ENCODE data around the gene LY6G5C.

The LY6G5C gene

DNA sequence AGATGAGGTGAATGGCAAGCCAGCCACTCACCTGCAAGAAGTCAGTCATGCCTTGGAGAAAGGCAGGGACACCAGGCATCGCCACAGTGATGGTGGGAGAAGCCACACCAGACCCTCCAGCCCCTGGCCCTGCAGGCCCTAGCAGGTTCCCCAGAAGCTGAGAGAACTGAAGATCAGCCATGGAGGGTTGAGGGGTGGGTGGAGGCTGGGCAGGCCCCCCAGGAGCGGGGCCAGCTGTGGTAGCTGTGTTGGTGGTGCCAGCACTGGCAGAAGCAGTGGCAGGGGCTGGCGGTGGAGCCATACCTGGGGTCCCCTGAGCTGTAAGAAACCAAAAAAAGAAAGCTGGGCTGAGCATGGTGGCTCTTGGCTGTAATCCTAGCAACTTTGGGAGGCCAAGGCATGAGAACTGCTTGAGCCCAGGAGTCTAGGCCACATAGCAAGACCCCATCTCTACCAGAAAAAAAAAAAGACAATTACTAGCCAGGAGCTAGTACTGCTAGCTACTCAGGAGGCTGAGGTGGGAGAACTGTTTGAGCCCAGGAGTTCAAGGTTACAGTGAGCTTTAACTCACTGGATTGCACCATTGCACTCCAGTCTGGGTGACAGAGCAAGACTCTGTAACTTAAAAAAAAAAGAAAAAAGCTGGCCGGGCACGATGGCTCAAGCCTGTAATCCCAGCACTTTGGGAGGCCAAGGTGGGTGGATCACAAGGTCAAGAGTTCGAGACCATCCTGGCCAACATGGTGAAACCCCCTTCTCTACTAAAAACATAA is 37.9 kb downstream of the LY6G5C start:
- DNase-seq, result no peak

- DNase-seq, result no peak
These were observed 39.5 kb downstream of the LY6G5C start for GRCh38 chr6:31641370-31641769.

- no peak for DNase-seq
These were observed 40.3 kb downstream of the LY6G5C start for GRCh38 chr6:31640612-31641011.

DNA sequence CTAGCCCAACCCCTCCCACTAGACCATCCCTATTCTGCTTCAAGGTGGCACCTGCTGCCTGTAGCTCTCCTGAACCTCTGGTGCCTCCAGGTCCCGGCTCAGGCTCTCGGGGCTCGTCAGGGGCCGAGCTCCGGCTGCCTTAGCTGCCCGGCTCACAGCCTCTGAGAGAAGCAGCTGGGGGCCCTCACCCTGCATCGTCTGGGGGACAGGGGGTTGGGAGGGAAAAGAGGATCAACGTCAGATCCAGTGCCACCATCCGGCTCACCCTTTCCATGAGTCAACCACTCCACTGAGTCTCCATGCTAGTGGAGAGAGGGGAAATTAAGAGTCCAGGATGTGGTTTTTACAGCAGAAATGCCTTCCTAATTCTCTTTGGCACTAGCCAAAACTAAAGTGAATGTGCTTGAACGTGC is 41.4 kb downstream of the LY6G5C start:
- DNase-seq, result no peak

DNA sequence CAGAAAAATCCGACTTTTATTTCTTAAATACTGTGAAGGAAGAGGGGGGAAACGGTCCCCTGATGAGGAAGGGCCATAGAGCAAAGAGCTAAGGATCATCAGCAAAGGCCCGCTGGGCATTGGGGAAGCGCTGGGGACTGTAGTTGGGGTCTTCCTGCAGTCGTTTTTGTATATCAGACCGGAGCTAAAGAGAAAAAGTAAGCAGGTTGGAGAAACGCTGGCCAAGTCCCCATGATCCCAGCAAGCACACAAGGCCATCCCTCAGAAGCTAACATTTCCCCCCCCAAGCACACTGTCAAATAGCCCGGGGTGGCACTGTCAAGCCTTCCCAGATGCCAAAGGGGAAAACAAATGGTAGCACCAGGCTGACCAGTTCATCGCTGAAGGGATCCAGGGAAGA is 41.8 kb downstream of the LY6G5C start:
- DNase-seq, result no peak

DNA sequence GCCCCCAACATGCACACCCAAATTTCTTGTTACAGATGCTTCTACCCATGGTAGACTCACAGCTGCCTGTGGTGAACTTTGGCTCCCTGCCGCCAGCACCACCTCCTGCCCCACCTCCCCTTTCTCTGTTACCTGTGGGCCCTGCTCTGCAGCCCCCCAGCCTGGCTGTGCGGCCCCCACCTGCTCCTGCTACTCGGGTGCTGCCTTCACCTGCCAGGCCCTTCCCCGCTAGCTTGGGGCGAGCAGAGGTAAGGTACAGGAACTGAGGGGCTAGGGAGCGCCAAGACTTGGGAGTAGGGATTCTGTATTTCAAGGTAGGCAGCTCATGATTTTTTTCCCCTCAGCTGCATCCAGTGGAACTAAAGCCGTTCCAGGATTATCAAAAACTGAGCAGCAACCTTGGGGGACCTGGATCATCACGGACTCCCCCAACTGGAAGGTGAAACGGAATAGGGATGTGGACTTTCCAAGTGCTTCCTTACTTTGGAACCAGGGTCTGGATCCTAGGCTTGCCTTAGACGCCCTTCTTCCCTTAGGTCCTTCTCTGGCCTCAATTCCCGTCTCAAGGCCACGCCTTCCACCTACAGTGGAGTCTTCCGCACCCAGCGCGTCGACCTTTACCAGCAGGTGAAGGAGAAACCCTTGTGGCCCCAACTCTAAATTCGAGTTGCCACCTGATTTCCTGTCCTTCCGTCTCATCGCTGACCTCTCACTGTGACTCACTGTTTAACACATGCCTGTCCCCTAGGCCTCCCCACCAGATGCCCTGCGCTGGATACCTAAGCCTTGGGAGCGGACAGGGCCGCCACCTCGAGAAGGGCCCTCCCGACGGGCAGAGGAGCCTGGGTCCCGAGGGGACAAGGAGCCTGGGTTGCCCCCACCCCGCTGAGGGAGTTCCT is 43.9 kb downstream of the LY6G5C start:
- no peak for DNase-seq

GRCh38 chr6:31634969-31635575 is 45.8 kb downstream of the LY6G5C start:
- DNase-seq, result no peak

DNA sequence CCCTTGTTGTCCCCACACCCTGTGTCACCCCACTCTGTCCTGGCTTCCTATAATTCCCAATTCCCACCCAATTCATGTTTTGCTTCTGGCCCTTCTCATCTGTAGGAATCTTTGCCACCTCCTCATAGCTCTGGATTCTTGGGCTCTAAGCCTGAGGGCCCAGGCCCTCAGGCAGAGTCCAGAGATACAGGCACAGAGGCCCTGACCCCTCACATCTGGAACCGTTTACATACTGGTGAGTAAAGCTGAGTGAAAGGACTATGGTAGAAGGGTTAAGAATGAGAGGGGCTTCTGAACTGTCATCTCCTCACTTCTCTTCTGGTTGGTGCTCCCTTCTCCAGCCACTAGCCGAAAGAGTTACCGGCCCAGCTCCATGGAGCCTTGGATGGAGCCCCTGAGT is 46.7 kb downstream of the LY6G5C start:
- no peak for DNase-seq

DNA sequence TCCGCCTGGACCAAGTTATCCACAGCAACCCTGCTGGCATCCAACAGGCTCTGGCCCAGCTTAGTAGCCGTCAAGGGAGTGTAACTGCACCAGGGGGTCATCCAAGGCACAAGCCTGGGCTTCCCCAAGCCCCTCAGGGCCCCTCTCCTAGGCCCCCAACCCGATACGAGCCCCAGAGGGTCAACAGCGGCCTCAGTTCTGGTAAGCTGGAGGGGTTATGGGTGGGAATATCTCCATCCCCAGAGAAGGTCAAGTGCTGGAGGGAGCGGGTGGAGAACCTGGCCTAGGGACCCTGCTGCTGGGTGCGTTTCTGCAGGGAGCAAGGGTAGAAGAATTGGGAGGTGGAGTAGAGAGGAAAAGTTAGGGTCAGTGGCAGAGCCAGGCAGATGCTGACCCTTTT is 47.4 kb downstream of the LY6G5C start:
- no peak for DNase-seq

DNA sequence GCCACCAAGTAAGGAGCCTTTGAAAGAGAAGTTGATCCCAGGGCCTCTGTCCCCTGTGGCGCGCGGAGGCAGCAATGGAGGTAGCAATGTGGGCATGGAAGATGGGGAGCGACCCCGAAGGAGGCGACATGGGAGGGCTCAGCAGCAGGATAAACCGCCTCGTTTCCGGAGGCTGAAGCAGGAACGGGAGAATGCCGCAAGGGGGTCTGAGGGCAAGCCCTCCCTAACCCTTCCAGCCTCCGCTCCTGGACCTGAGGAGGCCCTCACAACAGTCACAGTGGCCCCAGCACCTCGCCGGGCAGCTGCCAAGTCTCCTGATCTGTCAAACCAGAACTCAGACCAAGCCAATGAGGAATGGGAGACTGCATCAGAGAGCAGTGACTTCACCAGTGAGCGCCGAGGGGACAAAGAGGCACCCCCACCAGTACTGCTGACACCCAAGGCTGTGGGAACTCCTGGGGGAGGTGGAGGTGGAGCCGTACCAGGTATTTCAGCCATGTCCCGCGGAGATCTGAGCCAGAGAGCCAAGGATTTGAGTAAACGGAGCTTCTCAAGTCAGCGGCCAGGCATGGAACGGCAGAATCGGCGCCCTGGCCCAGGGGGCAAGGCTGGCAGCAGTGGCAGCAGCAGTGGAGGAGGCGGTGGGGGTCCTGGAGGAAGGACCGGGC is 48.5 kb downstream of the LY6G5C start:
- no peak for DNase-seq

- no peak for DNase-seq
These were observed 49.1 kb downstream of the LY6G5C start for GRCh38 chr6:31631681-31632278.

- DNase-seq, result no peak
These were observed 49.7 kb downstream of the LY6G5C start for GRCh38 chr6:31631209-31631608.

GRCh38 chr6:31630177-31630934 is 50.5 kb downstream of the LY6G5C start:
- no peak for DNase-seq

DNA sequence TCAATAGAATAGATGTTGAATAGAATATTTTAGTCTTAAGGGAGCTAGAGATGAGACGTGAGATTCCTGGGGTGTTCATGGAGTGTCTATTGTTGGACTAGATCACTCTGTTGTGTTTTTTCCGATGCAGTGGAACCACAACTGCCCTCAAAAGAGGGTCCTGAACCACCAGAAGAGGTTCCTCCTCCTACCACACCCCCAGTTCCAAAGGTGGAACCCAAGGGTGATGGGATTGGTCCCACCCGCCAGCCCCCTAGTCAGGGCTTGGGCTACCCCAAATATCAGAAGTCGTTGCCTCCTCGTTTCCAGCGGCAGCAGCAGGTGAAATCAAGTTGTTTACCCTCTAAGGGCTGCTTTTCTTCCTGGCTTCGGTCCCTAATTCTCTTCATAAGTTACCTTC is 51.9 kb downstream of the LY6G5C start:
- DNase-seq, result no peak

GRCh38 chr6:31627690-31628287 is 53.1 kb downstream of the LY6G5C start:
- DNase-seq, result no peak

- DNase-seq, result no peak
These were observed 53.9 kb downstream of the LY6G5C start for GRCh38 chr6:31626952-31627351.

Measured in hypothalamus (tissue), 51 donors.